Liver (tissue), 3 donors: ENCODE results near the gene DEPDC5.

Experiments used
- ATF3 ChIP-seq: IDR thresholded peaks from 2 replicates; pipeline ENCODE4 v1.6.1; 2016; ENCODE audit warnings: antibody characterized with exemption
- CTCF ChIP-seq: fragments of 150-350 bp; IDR thresholded peaks from 2 replicates; pipeline ENCODE4 v1.5.1; 2017; ENCODE audit warnings: improper control_type of control experiment, low read depth, low read length; ENCODE audit not compliant: missing input control
- GABPA ChIP-seq, 2 donors: IDR thresholded peaks in 1 of 2; conservative IDR thresholded peaks in 1 of 2; 2 replicates each; pipeline ENCODE4 v1.6.1; 2016; ENCODE audit warnings: antibody characterized with exemption in 2 of 2, mild to moderate bottlenecking in 1 of 2, moderate library complexity in 1 of 2
- HNF4A ChIP-seq, 2 donors: conservative IDR thresholded peaks; 2 replicates each; pipeline ENCODE4 v1.6.1; 2016; ENCODE audit warnings: antibody characterized with exemption in 2 of 2, mild to moderate bottlenecking in 2 of 2
- RAD21 ChIP-seq, 2 donors: IDR thresholded peaks; 2 replicates each; pipeline ENCODE4 v1.6.1; 2016; ENCODE audit warnings: antibody characterized with exemption in 2 of 2, mild to moderate bottlenecking in 2 of 2
- REST ChIP-seq: IDR thresholded peaks from 2 replicates; pipeline ENCODE4 v1.6.1; 2016; ENCODE audit warnings: antibody characterized with exemption, mild to moderate bottlenecking
- SP1 ChIP-seq: IDR thresholded peaks from 2 replicates; pipeline ENCODE4 v1.6.1; 2018; ENCODE audit warnings: antibody characterized with exemption, mild to moderate bottlenecking
- TAF1 ChIP-seq: conservative IDR thresholded peaks from 2 replicates; pipeline ENCODE4 v1.6.1; 2016; ENCODE audit warnings: antibody characterized with exemption, mild to moderate bottlenecking
- YY1 ChIP-seq: IDR thresholded peaks from 2 replicates; pipeline ENCODE4 v1.6.1; 2016; ENCODE audit warnings: antibody characterized with exemption, mild to moderate bottlenecking
- ZBTB33 ChIP-seq: IDR thresholded peaks from 2 replicates; pipeline ENCODE4 v1.6.1; 2016; ENCODE audit warnings: antibody characterized with exemption
- TF ChIP-seq, protein P1 (sequence below): IDR thresholded peaks from 2 replicates; pipeline ENCODE4 v1.6.1; 2016; ENCODE audit warnings: antibody characterized with exemption
- donor health status: healthy.
- donor health status: healthy.

DNA sequence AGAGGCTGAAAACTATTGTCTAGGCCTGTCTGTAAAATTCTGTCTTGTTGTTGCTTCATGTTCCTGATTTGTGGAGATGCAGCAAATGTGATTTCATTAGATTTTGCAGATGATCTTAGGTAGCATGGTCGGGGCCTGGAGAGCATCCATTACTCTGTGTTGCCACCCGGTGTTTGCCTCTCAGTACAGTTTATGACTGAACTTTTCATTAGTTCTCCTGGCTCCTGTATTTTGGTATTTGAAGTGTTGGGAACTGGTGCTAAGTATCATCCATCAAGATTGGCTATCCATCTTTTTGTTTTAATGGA is 198.2 kb downstream of the DEPDC5 start:
- no peak for TF ChIP-seq ZBTB33
- TF ChIP-seq, protein P1, sequence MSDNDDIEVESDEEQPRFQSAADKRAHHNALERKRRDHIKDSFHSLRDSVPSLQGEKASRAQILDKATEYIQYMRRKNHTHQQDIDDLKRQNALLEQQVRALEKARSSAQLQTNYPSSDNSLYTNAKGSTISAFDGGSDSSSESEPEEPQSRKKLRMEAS = no peak
- no peak for TF ChIP-seq REST
- no peak for TF ChIP-seq CTCF
- no peak for TF ChIP-seq TAF1
- TF ChIP-seq YY1 = no peak
- TF ChIP-seq ATF3 = no peak
- TF ChIP-seq SP1 = no peak
- peak in 1 of 2 donors; percentile 29 for TF ChIP-seq RAD21 (IDR thresholded peaks at IDR 0.05)
- TF ChIP-seq HNF4A (conservative IDR thresholded peaks at IDR 0.05) = no peak
- TF ChIP-seq GABPA (IDR thresholded peaks at IDR 0.05 in 1 of 2, conservative IDR thresholded peaks at IDR 0.05 in 1 of 2) = no peak
